NB4 (cell line): ENCODE data around the gene FN1.

Source experiments
- DNase-seq: peaks from one replicate; pipeline ENCODE4 v3.0.0; 2010; ENCODE audit warnings: low read depth
- H3K4me3 ChIP-seq: one replicate; pipeline ENCODE4 v1.5.1; 2011; ENCODE audit warnings: mild to moderate bottlenecking, low read depth, low read length, moderate library complexity
- CTCF ChIP-seq: IDR thresholded peaks from one replicate; pipeline ENCODE4 v1.5.1; 2012; ENCODE audit warnings: low read depth, low read length
- MAX ChIP-seq: IDR thresholded peaks from 2 replicates; pipeline ENCODE4 v1.6.1; 2011; ENCODE audit warnings: low read depth, low read length
- MYC ChIP-seq: IDR thresholded peaks from 2 replicates; pipeline ENCODE4 v1.6.1; 2011; ENCODE audit warnings: low read depth, low read length
- POLR2A ChIP-seq: IDR thresholded peaks from 2 replicates; pipeline ENCODE4 v1.6.1; 2011; ENCODE audit warnings: mild to moderate bottlenecking; ENCODE audit not compliant: insufficient read length; ENCODE audit errors: extremely low read depth

Gene FN1

GRCh38 chr2:215358891-215359575 lies 76.8 kb downstream of the FN1 start:
- H3K4me3 ChIP-seq: no peak overlapping the region
- TF ChIP-seq MYC (no peak), CTCF (no peak), MAX (no peak), POLR2A (no peak)
- DNase-seq: no peak

- DNase-seq: no peak
- no peak overlapping the region for H3K4me3 ChIP-seq
- TF ChIP-seq MYC (no peak), POLR2A (no peak), CTCF (no peak), MAX (no peak)
These were observed 77.5 kb downstream of the FN1 start for GRCh38 chr2:215358312-215358845.

GRCh38 chr2:215357660-215358059 lies 78.2 kb downstream of the FN1 start:
- H3K4me3 ChIP-seq: no peak overlapping the region
- TF ChIP-seq CTCF (no peak), MYC (no peak), POLR2A (no peak), MAX (no peak)
- no peak for DNase-seq

- no peak for DNase-seq
- H3K4me3 ChIP-seq: no peak overlapping the region
- no peak for TF ChIP-seq CTCF
- TF ChIP-seq MAX: no peak
- no peak for TF ChIP-seq POLR2A
- TF ChIP-seq MYC: no peak
These were observed 78.9 kb downstream of the FN1 start for GRCh38 chr2:215356948-215357461.

- TF ChIP-seq MYC (no peak), MAX (no peak), CTCF (no peak), POLR2A (no peak)
- H3K4me3 ChIP-seq: no peak overlapping the region
- DNase-seq: no peak
These were observed 79.4 kb downstream of the FN1 start for GRCh38 chr2:215356334-215356947.
